HepG2 (cell line): ENCODE data around the gene TRIM7. TPM values are rescaled to one million over a fixed set of nuclear protein-coding genes. Genes with fewer than 3 reads are reported as not detected.

Source experiments
- FOXK2 ChIP-seq: fragments of 450-650 bp; IDR thresholded peaks from 2 replicates; pipeline ENCODE4 v1.6.1; 2016
- HNF1A ChIP-seq, 2 experiments: sonication (generic) in 1 of 2; formaldehyde crosslinking in 1 of 2; IDR thresholded peaks; 2 replicates each; pipeline versions ENCODE4 v1.4.0 to v1.6.1; 2016 to 2020; ENCODE audit warnings: borderline replicate concordance in 1 of 2, low read depth in 1 of 2, mild to moderate bottlenecking in 1 of 2, missing genetic modification reagents in 1 of 2
- MXI1 ChIP-seq: IDR thresholded peaks from 3 replicates; pipeline ENCODE4 v1.6.1; 2012; ENCODE audit warnings: low read depth, low read length, inconsistent platforms, borderline replicate concordance
- RAD51 ChIP-seq: fragments of 450-650 bp; IDR thresholded peaks from 2 replicates; pipeline ENCODE4 v1.6.1; 2016; ENCODE audit warnings: borderline replicate concordance
- RCOR2 ChIP-seq: IDR thresholded peaks from 2 replicates; pipeline ENCODE4 v1.6.1; 2016; ENCODE audit warnings: missing biosample characterization, missing genetic modification reagents
- TARDBP ChIP-seq: sonication (generic); formaldehyde crosslinking; IDR thresholded peaks from 2 replicates; pipeline ENCODE4 v1.8.0; 2022; ENCODE audit warnings: mild to moderate bottlenecking, missing genetic modification reagents
- ZNF407 ChIP-seq: sonication (generic); formaldehyde crosslinking; IDR thresholded peaks from one replicate; pipeline ENCODE4 v1.5.1; 2020; ENCODE audit warnings: mild to moderate bottlenecking, missing genetic modification reagents; ENCODE audit errors: not compliant biosample characterization
- ZNF766 ChIP-seq: sonication (generic); formaldehyde crosslinking; IDR thresholded peaks from 2 replicates; pipeline ENCODE4 v1.5.0; 2020; ENCODE audit warnings: missing genetic modification reagents, borderline replicate concordance
- ZNF770 ChIP-seq: sonication (generic); formaldehyde crosslinking; IDR thresholded peaks from 2 replicates; pipeline ENCODE4 v1.5.0; 2020; ENCODE audit warnings: mild to moderate bottlenecking, missing genetic modification reagents
- ZXDC ChIP-seq: sonication (generic); formaldehyde crosslinking; IDR thresholded peaks from 2 replicates; pipeline ENCODE4 v1.5.0; 2020; ENCODE audit warnings: mild to moderate bottlenecking, missing genetic modification reagents
- polyA plus RNA-seq, 8 experiments: library from polyadenylated mRNA; depleted of rRNA in 3 of 8; stranded (reverse) in 7 of 8; unstranded in 1 of 8; fragments of >200 nt; fragmentation: Illumina TruSeq in 4 of 8; extraction: Trizol in 4 of 8; gene quantifications; 2 replicates each; pipeline versions ENCODE4 v1.2.1 to v1.2.3, GENCODE V29; 2011 to 2016; ENCODE audit warnings: low read depth in 4 of 8, missing spikeins in 1 of 8, mixed read lengths in 1 of 8; ENCODE audit not compliant: insufficient read depth in 1 of 8
- total RNA-seq, 5 experiments: library from RNA; depleted of rRNA; stranded (reverse); fragments of >200 nt; fragmentation: Illumina TruSeq; extraction: Trizol; gene quantifications; 2 replicates each; pipeline ENCODE4 v1.2.3, GENCODE V29; 2016; ENCODE audit warnings: low read depth in 1 of 5

The TRIM7 gene
- total and polyA plus RNA-seq, 2 of the 13 experiments (the other 11 are each of a cell fraction or from before 2014, with no cell fraction given): 0.13 TPM; not detected in 1

GRCh38 chr5:181217111-181217802 lies 12.3 kb upstream of the TRIM7 start (continued):
- TF ChIP-seq ZNF407 (CRISPR knock-in tag) (peak; percentile 44), FOXK2 (no peak), ZXDC (CRISPR knock-in tag) (peak; percentile 71; the same call in 1 of the 2 replicates), TARDBP (no peak), RCOR2 (CRISPR knock-in tag) (no peak), ZNF766 (CRISPR knock-in tag) (0 out of 2 replicates have a peak, but pooled peaks have one; percentile 37), ZNF770 (CRISPR knock-in tag) (peak; percentile 74; the same call in 1 of the 2 replicates), RAD51 (no peak), HNF1A (IDR thresholded peaks at IDR 0.05; ENCODE audit: low read depth) (no peak), HNF1A (CRISPR knock-in tag; IDR thresholded peaks at IDR 0.05; ENCODE audit: borderline replicate concordance) (0 out of 2 replicates have a peak, but pooled peaks have one; percentile 37), MXI1 (peak; percentile 23; the same call in 1 of the 3 replicates)
